ENCODE measurements around the gene TYW1B. TPM values are rescaled to one million over a fixed set of nuclear protein-coding genes. Genes with fewer than 3 reads are reported as not detected.
"Not testable (repeated sequence)": the region's sequence is repeated elsewhere in the genome, so short reads cannot be mapped to it uniquely, and the experiment has no call there.

Gene TYW1B, protein sequence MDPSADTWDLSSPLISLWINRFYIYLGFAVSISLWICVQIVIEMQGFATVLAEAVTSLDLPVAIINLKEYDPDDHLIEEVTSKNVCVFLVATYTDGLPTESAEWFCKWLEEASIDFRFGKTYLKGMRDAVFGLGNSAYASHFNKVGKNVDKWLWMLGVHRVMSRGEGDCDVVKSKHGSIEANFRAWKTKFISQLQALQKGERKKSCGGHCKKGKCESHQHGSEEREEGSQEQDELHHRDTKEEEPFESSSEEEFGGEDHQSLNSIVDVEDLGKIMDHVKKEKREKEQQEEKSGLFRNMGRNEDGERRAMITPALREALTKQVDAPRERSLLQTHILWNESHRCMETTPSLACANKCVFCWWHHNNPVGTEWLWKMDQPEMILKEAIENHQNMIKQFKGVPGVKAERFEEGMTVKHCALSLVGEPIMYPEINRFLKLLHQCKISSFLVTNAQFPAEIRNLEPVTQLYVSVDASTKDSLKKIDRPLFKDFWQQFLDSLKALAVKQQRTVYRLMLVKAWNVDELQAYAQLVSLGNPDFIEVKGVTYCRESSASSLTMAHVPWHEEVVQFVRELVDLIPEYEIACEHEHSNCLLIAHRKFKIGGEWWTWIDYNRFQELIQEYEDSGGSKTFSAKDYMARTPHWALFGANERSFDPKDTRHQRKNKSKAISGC
- total RNA-seq: 1 to 10 TPM; 6.8 to 7.0 TPM
- polyA plus RNA-seq: 1 to 10 TPM in 2 of 3 donors, under 1 TPM in 1; 0.80 to 2.4 (median 1.9) TPM
- total RNA-seq: 8.5 to 14.8 (median 14.0) reads per million in 6 experiments

DNA sequence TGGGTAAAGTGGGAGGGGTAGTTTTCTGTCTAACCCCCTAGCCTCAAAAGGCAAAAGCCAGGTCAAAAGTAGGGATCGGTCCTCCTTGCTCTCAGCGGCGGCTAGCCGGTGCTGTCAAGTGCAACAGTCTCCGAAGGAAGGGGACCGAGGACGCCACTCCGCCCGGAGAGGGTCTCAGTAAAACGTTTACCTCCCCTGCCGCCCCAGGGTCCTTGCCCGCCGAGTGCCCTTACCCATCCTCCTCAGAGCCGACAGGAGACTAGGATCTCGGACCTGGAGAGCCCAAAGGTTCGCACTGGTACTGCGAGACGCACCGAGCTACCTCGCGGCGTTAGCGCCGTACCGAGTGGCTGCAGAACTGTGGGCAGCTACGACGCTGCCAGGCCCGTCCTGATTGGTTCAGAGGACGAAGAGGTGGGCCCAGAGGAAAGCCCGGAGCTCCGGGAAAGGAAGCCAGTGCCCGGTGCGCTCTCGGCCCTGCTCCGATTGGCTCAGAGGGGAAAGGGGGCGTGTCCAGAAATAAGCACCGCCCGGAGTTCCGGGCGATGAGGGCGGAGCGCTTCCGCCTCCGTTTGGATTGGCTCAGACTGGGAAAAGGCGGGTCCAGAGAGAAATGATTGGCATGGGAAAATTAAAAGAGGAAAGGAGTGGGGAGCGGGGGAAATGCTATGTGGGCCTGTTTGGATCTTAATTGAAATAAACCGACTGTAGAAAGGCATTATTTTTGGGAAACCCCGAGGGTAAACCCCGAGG lies at the start of gene TYW1B:
TYW1B (minus strand) TSS at position 362 of the 753 bp plus-strand sequence; CDS start at position 237, 125 bp downstream.
- peak; percentile 90 to 99 (median 97) for DNase-seq
- not testable (repeated sequence) for H3K9me3 Mint-ChIP-seq, H3K27me3 Mint-ChIP-seq
- Mint-ChIP-seq H3K4me3 (peak within 1 kb of the TSS; percentile 91 to 100 (median 96)), H3K27ac (peak within 1 kb of the TSS; percentile 91 to 99 (median 97)), H3K4me1 (peaks cover 10 to 41% (median 30%) of the 10 kb centered on the region in 4 donors), H3K36me3 (peaks cover 5 to 22% (median 8%) of the 10 kb centered on the region in 3 donors)
- peak; percentile 86 to 87 for ATAC-seq
- POLR2A ChIA-PET: interaction anchor here (0.5 to 2.4 kb wide), 4 partner anchors 480 to 846 kb away, joined by 3 to 8 read pairs (median 4); partner anchors contain the start of genes BAZ1B and NSUN5

DNA sequence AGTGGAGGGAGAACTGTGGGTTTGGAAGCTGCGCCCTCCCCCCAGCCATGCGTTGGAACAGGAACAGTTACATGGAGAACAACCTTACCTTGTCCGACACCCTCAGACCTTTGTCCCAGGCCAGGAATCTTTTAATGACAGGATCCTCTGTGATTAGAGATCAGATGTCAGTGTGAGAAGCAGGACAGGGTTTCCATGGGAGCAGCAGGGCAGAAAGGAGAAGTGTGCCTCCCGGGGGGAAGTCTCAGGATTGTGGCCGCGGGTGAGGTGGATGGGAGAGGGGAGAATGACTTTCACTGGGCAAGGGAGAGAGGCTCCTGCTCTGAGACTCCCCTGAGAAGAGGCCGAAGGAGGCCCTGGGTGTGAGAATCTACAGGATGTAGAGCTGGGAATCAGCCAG lies 39.6 kb upstream of the TYW1B start:
- H3K9me3 Mint-ChIP-seq, POLR2A ChIA-PET, ATAC-seq, H3K36me3 Mint-ChIP-seq, H3K4me3 Mint-ChIP-seq, H3K27ac Mint-ChIP-seq, H3K4me1 Mint-ChIP-seq, DNase-seq: not testable (repeated sequence)
- peaks cover 0 to 18% (median 3%) of the 10 kb centered on the region in 5 donors for H3K27me3 Mint-ChIP-seq

DNA sequence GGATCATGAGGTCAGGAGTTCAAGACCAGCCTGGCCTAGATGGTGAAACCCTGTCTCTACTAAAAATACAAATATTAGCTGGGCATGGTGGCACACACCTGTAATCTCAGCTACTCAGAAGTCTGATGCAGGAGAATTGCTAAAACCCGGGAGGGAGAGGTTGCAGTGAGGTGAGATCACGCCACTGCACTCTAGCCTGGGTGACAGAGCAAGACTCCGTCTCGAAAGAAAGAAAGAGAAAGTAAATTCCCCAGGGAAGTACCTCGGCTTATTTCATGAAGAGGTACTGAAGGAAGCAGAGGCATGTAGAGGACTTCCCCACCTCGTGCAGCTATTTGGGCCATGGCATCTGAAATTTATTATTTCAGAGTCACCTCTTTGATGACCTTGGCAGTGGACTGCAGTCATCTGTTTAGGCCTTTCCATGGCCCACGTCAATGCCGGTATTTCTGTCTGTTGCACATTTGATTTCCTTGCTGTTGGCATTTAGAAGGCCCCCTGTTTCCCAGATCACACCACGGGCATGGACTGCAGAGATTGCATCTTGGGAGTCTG lies 30.9 kb upstream of the TYW1B start:
- H3K4me3 Mint-ChIP-seq, H3K36me3 Mint-ChIP-seq, H3K27me3 Mint-ChIP-seq, POLR2A ChIA-PET, ATAC-seq, DNase-seq, H3K27ac Mint-ChIP-seq, H3K4me1 Mint-ChIP-seq, H3K9me3 Mint-ChIP-seq: not testable (repeated sequence)

DNA sequence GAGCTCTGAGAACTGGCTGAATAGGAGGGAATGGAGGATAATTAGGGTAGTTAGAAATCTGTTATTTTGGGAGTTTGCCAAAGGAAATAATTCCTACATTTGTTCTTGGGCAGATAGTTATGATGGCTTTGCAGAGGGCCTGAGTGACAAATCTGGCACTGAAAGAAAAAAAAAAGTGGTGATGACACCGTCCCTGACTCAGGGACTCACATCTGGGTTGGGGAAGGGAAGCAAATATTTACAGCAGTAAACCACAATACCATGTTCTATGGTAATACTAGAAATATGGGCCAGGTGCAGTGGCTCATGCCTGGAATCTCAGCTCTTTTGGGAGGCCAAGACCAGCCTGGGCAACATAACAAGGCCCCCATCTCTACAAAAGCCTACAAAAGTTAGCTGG lies 29.9 kb upstream of the TYW1B start:
- not testable (repeated sequence) for H3K9me3 Mint-ChIP-seq, H3K27me3 Mint-ChIP-seq, H3K4me1 Mint-ChIP-seq, DNase-seq, H3K4me3 Mint-ChIP-seq, H3K36me3 Mint-ChIP-seq, H3K27ac Mint-ChIP-seq, ATAC-seq
- POLR2A ChIA-PET: interaction anchor here (0.6 kb wide), 1 partner anchor 43 kb away, joined by 3 read pairs; no protein-coding TSS in a partner anchor

DNA sequence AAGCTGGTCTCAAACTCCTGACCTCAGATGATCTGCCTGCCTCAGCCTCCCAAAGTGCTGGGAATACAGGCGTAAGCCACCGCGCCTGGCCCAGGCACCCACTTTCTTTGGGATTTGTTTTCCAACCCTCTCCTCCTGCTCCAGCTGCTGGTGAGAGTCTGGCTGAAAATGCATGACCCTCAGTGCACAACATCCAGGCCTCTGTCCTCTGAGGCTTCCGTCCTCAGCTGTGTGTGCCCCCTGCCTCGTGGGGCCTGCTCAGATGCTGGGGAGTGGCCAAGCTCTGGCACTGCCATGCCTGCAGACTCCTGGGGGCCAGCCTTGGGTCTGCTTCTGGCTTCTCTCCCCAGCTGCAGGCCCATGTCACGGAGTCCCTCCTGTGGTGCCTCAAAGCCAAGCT lies 27.3 kb upstream of the TYW1B start:
- H3K4me1 Mint-ChIP-seq, H3K36me3 Mint-ChIP-seq, POLR2A ChIA-PET, H3K9me3 Mint-ChIP-seq, H3K4me3 Mint-ChIP-seq, H3K27ac Mint-ChIP-seq, ATAC-seq, DNase-seq, H3K27me3 Mint-ChIP-seq: not testable (repeated sequence)

DNA sequence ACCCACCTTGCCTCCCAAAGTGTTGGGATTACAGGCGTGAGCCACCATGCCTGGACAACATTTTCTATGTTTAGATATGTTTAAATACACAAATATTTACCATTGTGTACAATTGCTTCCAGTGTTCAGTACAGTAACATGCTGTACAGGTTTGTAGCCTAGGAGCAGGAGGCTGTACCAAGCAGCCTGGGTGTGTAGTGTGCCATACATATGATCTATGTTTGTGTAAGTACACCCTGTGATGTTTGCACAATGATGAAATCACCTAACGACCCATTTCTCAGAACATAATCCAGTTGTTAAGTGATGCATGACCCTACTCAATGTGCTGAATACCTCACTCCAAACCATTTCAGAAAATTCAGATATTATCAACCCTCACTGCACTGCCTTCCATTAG lies 24.9 kb upstream of the TYW1B start:
- H3K9me3 Mint-ChIP-seq, H3K36me3 Mint-ChIP-seq, ATAC-seq, H3K4me1 Mint-ChIP-seq, POLR2A ChIA-PET, H3K27me3 Mint-ChIP-seq, H3K27ac Mint-ChIP-seq, DNase-seq, H3K4me3 Mint-ChIP-seq: not testable (repeated sequence)

DNA sequence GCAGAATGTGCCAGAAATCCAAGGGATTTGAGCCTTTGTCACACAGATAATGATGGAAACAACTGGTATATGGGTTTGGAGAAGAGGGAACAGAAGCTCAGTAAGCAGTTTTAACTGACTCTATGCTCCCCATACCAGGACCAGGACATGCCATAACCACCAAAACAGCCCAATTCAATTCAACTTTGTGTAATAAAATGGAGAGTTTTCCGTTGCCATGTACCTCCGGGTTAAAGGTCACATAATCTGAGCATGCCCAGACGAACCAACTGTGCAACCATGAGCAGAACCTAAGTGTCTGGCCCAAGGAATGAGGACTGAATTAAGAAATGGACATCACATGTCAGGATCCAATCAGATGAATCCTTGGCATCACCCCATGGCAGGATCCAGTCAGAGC lies 22.7 kb upstream of the TYW1B start:
- not testable (repeated sequence) for H3K4me3 Mint-ChIP-seq

DNA sequence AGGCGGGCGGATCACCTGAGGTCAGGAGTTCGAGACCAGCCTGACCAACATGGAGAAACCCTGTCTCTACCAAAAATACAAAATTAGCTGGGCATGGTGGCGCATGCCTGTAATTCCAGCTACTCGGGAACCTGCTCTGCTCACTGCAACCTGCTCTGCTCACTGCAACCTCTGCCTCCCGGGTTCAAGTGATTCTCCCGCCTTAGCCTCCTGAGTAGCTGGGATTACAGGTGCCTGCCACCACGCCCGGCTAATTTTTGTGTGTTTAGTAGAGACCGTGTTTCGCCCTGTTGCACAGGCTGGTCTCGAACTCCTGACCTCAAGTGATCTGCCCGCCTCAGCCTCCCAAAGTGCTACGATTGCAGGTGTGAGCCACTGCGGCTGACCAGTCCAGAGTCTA lies 16.1 kb upstream of the TYW1B start:
- H3K4me3 Mint-ChIP-seq, DNase-seq, ATAC-seq, H3K27ac Mint-ChIP-seq, H3K4me1 Mint-ChIP-seq, H3K27me3 Mint-ChIP-seq, POLR2A ChIA-PET: not testable (repeated sequence)
- peaks cover 3 to 17% (median 12%) of the 10 kb centered on the region in 3 donors for H3K36me3 Mint-ChIP-seq
- H3K9me3 Mint-ChIP-seq: peaks cover 2 to 18% (median 14%) of the 10 kb centered on the region in 9 donors

More for the DNA sequence above, 22.7 kb upstream of the TYW1B start:
- H3K4me1 Mint-ChIP-seq, ATAC-seq, H3K27ac Mint-ChIP-seq, DNase-seq, POLR2A ChIA-PET, H3K9me3 Mint-ChIP-seq, H3K27me3 Mint-ChIP-seq, H3K36me3 Mint-ChIP-seq: not testable (repeated sequence)

DNA sequence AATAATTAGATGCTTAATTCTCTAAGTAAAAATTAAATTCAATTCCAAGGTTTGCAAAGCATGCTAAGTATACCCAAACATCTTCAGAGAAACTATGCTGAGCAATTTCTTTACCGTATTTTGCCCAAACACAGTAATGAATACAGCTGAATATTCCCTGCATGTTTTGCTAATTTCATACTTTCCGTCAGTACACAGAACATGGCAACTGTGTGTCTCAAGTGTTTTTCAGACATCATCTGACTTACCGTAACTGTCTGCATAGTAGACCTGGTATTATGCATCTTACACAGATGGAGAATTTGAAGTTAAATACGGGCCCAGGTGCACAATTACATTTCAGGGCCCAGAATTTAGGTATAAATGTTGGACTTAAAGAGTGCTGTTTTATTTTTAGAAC lies 15.2 kb upstream of the TYW1B start:
- H3K4me3 Mint-ChIP-seq, H3K27me3 Mint-ChIP-seq, H3K4me1 Mint-ChIP-seq, H3K27ac Mint-ChIP-seq, ATAC-seq, DNase-seq, POLR2A ChIA-PET: not testable (repeated sequence)
- Mint-ChIP-seq H3K9me3 (peaks cover 2 to 18% (median 14%) of the 10 kb centered on the region in 9 donors), H3K36me3 (peaks cover 9 to 17% (median 12%) of the 10 kb centered on the region in 3 donors)

DNA sequence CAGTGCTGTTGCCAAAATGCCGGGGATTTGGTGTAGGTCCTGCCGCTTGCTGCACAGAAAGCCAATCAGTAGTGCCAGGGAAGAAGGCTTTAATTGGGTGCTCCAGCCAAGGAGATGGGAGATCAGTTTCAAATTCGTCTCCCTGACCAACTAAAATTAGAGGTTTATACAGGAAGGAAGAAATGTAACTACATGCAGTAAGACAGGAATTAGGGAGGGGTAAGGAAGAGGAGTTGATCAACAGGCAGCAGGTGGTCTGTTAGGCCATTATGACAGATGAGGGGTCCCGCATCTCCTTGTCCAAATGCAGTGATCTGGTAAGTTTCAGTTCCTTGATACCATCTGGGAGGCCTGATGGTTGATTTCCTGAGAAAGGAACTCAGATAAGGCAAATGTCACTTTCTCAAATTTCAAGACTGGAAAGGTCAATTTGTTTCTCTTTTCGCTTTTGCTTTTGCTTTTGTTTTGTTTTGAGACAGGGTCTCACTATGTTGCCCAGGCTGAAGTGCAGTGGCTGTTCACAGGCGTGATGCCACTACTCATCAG lies 13.0 kb upstream of the TYW1B start:
- POLR2A ChIA-PET: not testable (repeated sequence)

DNA sequence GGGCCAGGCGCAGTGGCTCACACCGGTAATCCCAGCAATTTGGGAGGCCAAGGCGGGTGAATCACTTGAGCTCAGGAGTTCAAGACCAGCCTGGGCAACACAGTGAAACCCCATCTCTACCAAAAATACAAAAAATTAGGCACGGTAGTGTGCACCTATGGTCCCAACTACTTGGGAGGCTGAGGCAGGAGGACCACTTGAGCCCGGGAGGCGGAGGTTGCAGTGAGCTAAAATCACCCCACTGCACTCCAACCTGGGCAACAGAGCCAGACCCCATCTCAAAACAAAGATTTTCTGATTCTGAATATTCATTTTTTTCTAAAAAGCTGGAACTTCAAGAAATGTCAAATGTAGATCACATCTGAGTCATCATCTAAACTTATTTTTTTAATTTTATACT lies 10.3 kb upstream of the TYW1B start:
- H3K36me3 Mint-ChIP-seq: peaks cover 12 to 55% (median 27%) of the 10 kb centered on the region in 3 donors
- H3K4me1 Mint-ChIP-seq: peaks cover 1 to 17% (median 5%) of the 10 kb centered on the region in 4 donors
- POLR2A ChIA-PET, H3K4me3 Mint-ChIP-seq, H3K27ac Mint-ChIP-seq, ATAC-seq, DNase-seq, H3K27me3 Mint-ChIP-seq: not testable (repeated sequence)
- peaks cover 2 to 18% (median 14%) of the 10 kb centered on the region in 9 donors for H3K9me3 Mint-ChIP-seq

More for the DNA sequence above, 13.0 kb upstream of the TYW1B start:
- DNase-seq, H3K4me1 Mint-ChIP-seq, ATAC-seq, H3K4me3 Mint-ChIP-seq, H3K27me3 Mint-ChIP-seq: not testable (repeated sequence)
- Mint-ChIP-seq H3K36me3 (peaks cover 12 to 29% (median 21%) of the 10 kb centered on the region in 3 donors), H3K27ac (peak overlapping the region in 2 of 10 donors; percentile 43 to 46), H3K9me3 (peaks cover 2 to 18% (median 14%) of the 10 kb centered on the region in 9 donors)

DNA sequence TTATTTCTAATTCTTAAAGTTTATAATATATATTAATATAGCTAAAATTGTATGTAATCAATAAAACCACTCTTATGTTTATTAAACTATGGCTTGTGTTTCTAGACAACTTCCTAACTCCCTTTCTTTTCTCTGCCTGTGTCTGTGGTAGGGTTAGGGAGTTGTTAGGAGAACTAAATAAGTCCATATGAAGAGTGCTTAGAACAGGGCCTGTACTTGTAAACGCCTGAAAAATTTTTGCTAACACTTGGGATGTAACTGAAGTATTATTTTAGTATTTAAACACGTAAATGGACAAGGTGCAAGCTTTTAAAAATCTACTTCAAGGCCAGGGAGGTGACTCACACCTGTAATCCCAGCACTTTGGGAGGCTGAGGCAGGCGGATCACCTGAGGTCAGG lies 9.3 kb upstream of the TYW1B start:
- Mint-ChIP-seq H3K27ac (peak overlapping the region in 1 of 10 donors; percentile 9), H3K36me3 (peaks cover 12 to 65% (median 34%) of the 10 kb centered on the region in 3 donors), H3K9me3 (peaks cover 2 to 18% (median 14%) of the 10 kb centered on the region in 9 donors), H3K4me1 (peaks cover 7 to 26% (median 15%) of the 10 kb centered on the region in 4 donors)
- POLR2A ChIA-PET, DNase-seq, ATAC-seq, H3K27me3 Mint-ChIP-seq, H3K4me3 Mint-ChIP-seq: not testable (repeated sequence)
